IMR-90 (cell line): ENCODE results near the gene AVPR2. TPM values are rescaled to one million over a fixed set of nuclear protein-coding genes. Genes with fewer than 3 reads are reported as not detected.

ENCODE experiments used
- ATAC-seq: fragments of 200-7000 bp; cut with Tn5 transposase; 2 replicates; pipeline ENCODE4 v1.9.1; 2020; ENCODE audit warnings: low read depth, mild to moderate bottlenecking, moderate library complexity
- BruUV-seq: library from RNA; stranded (reverse); fragments of 400-500 nt; replicated peaks from 2 replicates; lab custom pipeline; 2021; lab: Mats Ljungman, UMichigan
- CTCF ChIA-PET: fragments of 300-600 bp; formaldehyde crosslinking; extraction: SDS; loops from one replicate; lab custom pipeline; 2021; ENCODE audit warnings: antibody characterized with exemption; lab: Yijun Ruan, JAX
- POLR2A ChIA-PET: fragments of 300-600 bp; sonication (Branson Sonifier 250); formaldehyde crosslinking; loops from one replicate; lab custom pipeline; 2022; ENCODE audit warnings: antibody characterized with exemption; ENCODE audit not compliant: unreplicated experiment; lab: Charles Lee
- DNase-seq: peaks from one replicate; pipeline ENCODE4 v3.0.0; 2013
- H2AFZ ChIP-seq: replicated peaks from 2 replicates; pipeline ENCODE3; 2013; ENCODE audit warnings: low read length, mild to moderate bottlenecking; ENCODE audit not compliant: poor library complexity
- H2AK5ac ChIP-seq: 2 replicates; pipeline ENCODE4 v1.6.1; 2013; ENCODE audit warnings: low read depth, low read length, inconsistent platforms
- H2AK9ac ChIP-seq: replicated peaks from 2 replicates; pipeline ENCODE3; 2013; ENCODE audit warnings: mild to moderate bottlenecking, low read depth, low read length, moderate library complexity; ENCODE audit not compliant: poor library complexity
- H2BK120ac ChIP-seq: 2 replicates; pipeline ENCODE4 v1.6.1; 2013; ENCODE audit warnings: low read depth, low read length, inconsistent platforms
- H2BK15ac ChIP-seq: 3 replicates; pipeline ENCODE4 v1.6.1; 2013; ENCODE audit warnings: low read depth, low read length, inconsistent platforms
- H2BK20ac ChIP-seq: 2 replicates; pipeline ENCODE4 v1.6.1; 2013; ENCODE audit warnings: low read depth, mild to moderate bottlenecking, inconsistent platforms, low read length, moderate library complexity
- H2BK5ac ChIP-seq: 2 replicates; pipeline ENCODE4 v1.6.1; 2013; ENCODE audit warnings: mild to moderate bottlenecking, low read depth, low read length, inconsistent platforms; ENCODE audit not compliant: poor library complexity, severe bottlenecking
- H3K14ac ChIP-seq: replicated peaks from 2 replicates; pipeline ENCODE4 v1.6.1; 2013; ENCODE audit warnings: low read depth, low read length, inconsistent platforms
- H3K18ac ChIP-seq: 2 replicates; pipeline ENCODE4 v1.6.1; 2013; ENCODE audit warnings: low read depth, low read length, control low read depth
- H3K23ac ChIP-seq: 2 replicates; pipeline ENCODE4 v1.6.1; 2013; ENCODE audit warnings: low read depth, low read length, inconsistent platforms
- H3K27ac ChIP-seq: 2 replicates; pipeline ENCODE4 v1.5.1; 2013; ENCODE audit warnings: mild to moderate bottlenecking, control low read depth, low read length; ENCODE audit not compliant: insufficient read depth
- H3K27me3 ChIP-seq: 2 replicates; pipeline ENCODE4 v1.6.1; 2013; ENCODE audit warnings: low read length; ENCODE audit not compliant: control insufficient read depth, insufficient read depth
- H3K36me3 ChIP-seq: 2 replicates; pipeline ENCODE4 v1.6.1; 2013; ENCODE audit warnings: low read length, mixed read lengths; ENCODE audit not compliant: control insufficient read depth, insufficient read depth
- H3K4ac ChIP-seq: 2 replicates; pipeline ENCODE4 v1.6.1; 2013; ENCODE audit warnings: low read depth, low read length, inconsistent platforms
- H3K4me1 ChIP-seq: 2 replicates; pipeline ENCODE4 v1.6.1; 2013; ENCODE audit warnings: low read length, mixed read lengths; ENCODE audit not compliant: control insufficient read depth, insufficient read depth
- H3K4me2 ChIP-seq: 2 replicates; pipeline ENCODE4 v1.6.1; 2013; ENCODE audit warnings: low read depth, mild to moderate bottlenecking, control low read depth, low read length, moderate library complexity
- H3K4me3 ChIP-seq: 2 replicates; pipeline ENCODE4 v1.5.1; 2013; ENCODE audit warnings: low read depth, mild to moderate bottlenecking, control low read depth, low read length, moderate library complexity; ENCODE audit not compliant: insufficient read depth
- H3K56ac ChIP-seq: 2 replicates; pipeline ENCODE4 v1.6.1; 2013; ENCODE audit warnings: low read length, inconsistent platforms; ENCODE audit not compliant: insufficient read depth; ENCODE audit errors: extremely low read depth
- H3K79me1 ChIP-seq, 2 experiments: 2 replicates each; pipeline ENCODE4 v1.6.1; 2013; ENCODE audit warnings: low read length in 2 of 2, inconsistent platforms in 1 of 2, low read depth in 1 of 2
- H3K9ac ChIP-seq: 2 replicates; pipeline ENCODE4 v1.6.1; 2013; ENCODE audit warnings: low read depth, low read length, control low read depth
- H3K9me1 ChIP-seq: 2 replicates; pipeline ENCODE4 v1.6.1; 2013; ENCODE audit warnings: low read length, inconsistent platforms; ENCODE audit not compliant: insufficient read depth
- H3K9me3 ChIP-seq: 2 replicates; pipeline ENCODE4 v1.6.1; 2013; ENCODE audit warnings: low read length; ENCODE audit not compliant: control insufficient read depth, insufficient read depth
- H4K20me1 ChIP-seq: 2 replicates; pipeline ENCODE4 v1.6.1; 2013; ENCODE audit warnings: low read length, inconsistent platforms; ENCODE audit not compliant: insufficient read depth
- H4K5ac ChIP-seq: 2 replicates; pipeline ENCODE4 v1.6.1; 2013; ENCODE audit warnings: mild to moderate bottlenecking, low read depth, low read length, control low read depth
- H4K8ac ChIP-seq, 2 experiments: 2 replicates each; pipeline ENCODE4 v1.6.1; 2013; ENCODE audit warnings: low read depth in 2 of 2, low read length in 2 of 2, control low read depth in 1 of 2, inconsistent platforms in 1 of 2
- H4K91ac ChIP-seq: 2 replicates; pipeline ENCODE4 v1.6.1; 2013; ENCODE audit warnings: low read depth, low read length, inconsistent platforms; ENCODE audit not compliant: insufficient read depth
- BHLHE40 ChIP-seq: fragments of 150-350 bp; IDR thresholded peaks from 2 replicates; pipeline ENCODE4 v1.6.1; 2016; ENCODE audit warnings: mild to moderate bottlenecking, low read depth, low read length
- CEBPB ChIP-seq: IDR thresholded peaks from 2 replicates; pipeline ENCODE4 v1.6.1; 2012; ENCODE audit warnings: low read depth, low read length, improper control_type of control experiment
- CHD1 ChIP-seq: IDR thresholded peaks from 2 replicates; pipeline ENCODE4 v1.6.1; 2012; ENCODE audit warnings: low read depth, low read length, improper control_type of control experiment
- FOS ChIP-seq: fragments of 150-350 bp; IDR thresholded peaks from 2 replicates; pipeline ENCODE4 v1.6.1; 2016; ENCODE audit warnings: low read depth, low read length
- MAFK ChIP-seq: IDR thresholded peaks from 2 replicates; pipeline ENCODE4 v1.6.1; 2012; ENCODE audit warnings: low read depth, low read length, improper control_type of control experiment
- MAZ ChIP-seq: IDR thresholded peaks from 2 replicates; pipeline ENCODE4 v1.6.1; 2012; ENCODE audit warnings: low read depth, mild to moderate bottlenecking, low read length, improper control_type of control experiment, moderate library complexity, borderline replicate concordance
- MXI1 ChIP-seq: IDR thresholded peaks from 2 replicates; pipeline ENCODE4 v1.6.1; 2012; ENCODE audit warnings: low read depth, mild to moderate bottlenecking, low read length, moderate library complexity, borderline replicate concordance
- NFE2L2 ChIP-seq: fragments of 150-350 bp; IDR thresholded peaks from 2 replicates; pipeline ENCODE4 v1.6.1; 2016; ENCODE audit warnings: low read depth, mild to moderate bottlenecking, low read length
- POLR2A ChIP-seq: IDR thresholded peaks from 2 replicates; pipeline ENCODE4 v1.6.1; 2012; ENCODE audit warnings: mild to moderate bottlenecking, low read depth, low read length
- RAD21 ChIP-seq: IDR thresholded peaks from 2 replicates; pipeline ENCODE4 v1.6.1; 2012; ENCODE audit warnings: low read length, improper control_type of control experiment
- RCOR1 ChIP-seq: IDR thresholded peaks from 2 replicates; pipeline ENCODE4 v1.6.1; 2012; ENCODE audit warnings: mild to moderate bottlenecking, low read length, improper control_type of control experiment; ENCODE audit not compliant: insufficient replicate concordance
- RFX5 ChIP-seq: IDR thresholded peaks from 2 replicates; pipeline ENCODE4 v1.8.0; 2012; ENCODE audit warnings: low read depth, mild to moderate bottlenecking, low read length, moderate library complexity
- SMC3 ChIP-seq: fragments of 150-350 bp; IDR thresholded peaks from 2 replicates; pipeline ENCODE4 v1.6.1; 2016; ENCODE audit warnings: low read depth, mild to moderate bottlenecking, antibody characterized with exemption, low read length, moderate library complexity
- WGBS, 2 experiments: methylation state at CpG; one replicate each; pipeline versions ENCODE4 v1.1.5 to v1.1.7; 2013; ENCODE audit warnings: missing lambda C conversion rate in 2 of 2; ENCODE audit not compliant: insufficient read length in 1 of 2; ENCODE audit errors: extremely low coverage in 2 of 2; 5-methylcytosine and 5-hydroxymethylcytosine counted together
- dilution Hi-C: fragments of 300-500 bp; cut with HindIII; formaldehyde crosslinking; loops from one replicate; pipeline ENCODE4 v1.14.3; 2018; ENCODE audit warnings: low sequenced_read_pairs; ENCODE audit not compliant: unreplicated experiment
- in situ Hi-C: fragments of 300-500 bp; cut with MboI; formaldehyde crosslinking; loops from 3 replicates; pipeline ENCODE4 v1.14.3; 2019; ENCODE audit warnings: low sequenced_read_pairs, inconsistent platforms, mixed read lengths
- intact Hi-C: fragments of 100-400 bp; cut with micrococcal nuclease; formaldehyde crosslinking; loops from 2 replicates; pipeline ENCODE4 v1.10.0; 2022
- polyA plus RNA-seq, 3 experiments: library from polyadenylated mRNA; depleted of rRNA; stranded (reverse); fragments of >200 nt; gene quantifications; 2 replicates each; pipeline ENCODE4 v1.2.3, GENCODE V29; 2012; ENCODE audit warnings: low replicate concordance in 1 of 3
- total RNA-seq: library from RNA; depleted of rRNA; stranded (reverse); fragments of >200 nt; gene quantifications from 2 replicates; pipeline ENCODE4 v1.2.3, GENCODE V29; 2012
- TF ChIP-seq, protein P1 (sequence below): fragments of 150-350 bp; IDR thresholded peaks from 2 replicates; pipeline ENCODE4 v1.6.1; 2016; ENCODE audit warnings: low read depth, mild to moderate bottlenecking, low read length, moderate library complexity, borderline replicate concordance
- TF ChIP-seq, protein P2 (sequence below): fragments of 150-350 bp; IDR thresholded peaks from 2 replicates; pipeline ENCODE4 v1.6.1; 2017; ENCODE audit warnings: mild to moderate bottlenecking, antibody characterized with exemption, low read length, low read depth
- TF ChIP-seq, protein P3 (sequence below): conservative IDR thresholded peaks from 2 replicates; pipeline ENCODE4 v1.5.1; 2012; ENCODE audit warnings: mild to moderate bottlenecking, low read depth, low read length, improper control_type of control experiment

AVPR2 gene
- total and polyA plus RNA-seq, 2 of the 4 experiments (the other 2 are of a cell fraction), result not detected

DNA sequence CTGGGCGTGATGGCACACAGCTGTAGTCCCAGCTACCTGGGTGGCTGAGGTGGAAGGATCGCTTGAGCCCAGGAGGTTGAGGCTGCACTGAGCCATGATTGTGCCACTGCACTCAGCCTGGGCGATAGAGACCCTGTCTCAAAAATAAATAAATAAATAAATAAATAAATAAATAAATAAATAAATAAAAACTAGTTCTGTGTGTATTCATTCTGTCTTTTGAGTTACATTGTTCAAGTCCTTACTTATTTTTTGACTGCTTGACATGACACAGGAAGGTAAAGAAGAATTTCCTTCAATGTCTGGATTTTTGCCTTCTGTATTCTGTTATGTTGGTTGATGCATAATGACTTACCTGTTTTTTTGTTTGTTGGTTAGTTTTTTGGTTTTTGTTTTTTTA lies 32.6 kb downstream of the AVPR2 start:
- Histone ChIP-seq H3K36me3 (peaks cover 4% of the 10 kb centered on the region; the same call in 1 of the 2 replicates), H2AK5ac (no peak overlapping the region), H4K91ac (no peak overlapping the region), H2BK15ac (no peak overlapping the region), H4K8ac (no peak overlapping the region), H2AK9ac (no peak overlapping the region), H2BK120ac (no peak overlapping the region), H3K56ac (no peak overlapping the region), H3K4ac (no peak overlapping the region), H2AFZ (no peak overlapping the region), H3K27me3 (peaks cover 3% of the 10 kb centered on the region; the same call in 1 of the 2 replicates), H3K18ac (no peak overlapping the region), H2BK5ac (no peak overlapping the region), H3K14ac (no peak overlapping the region), H3K4me1 (peaks cover 2% of the 10 kb centered on the region; the same call in 1 of the 2 replicates), H3K27ac (no peak overlapping the region), H3K9me3 (no peaks in the 10 kb centered on the region), H2BK20ac (no peak overlapping the region), H4K20me1 (peaks cover 15% of the 10 kb centered on the region; the same call in 1 of the 2 replicates), H4K5ac (no peak overlapping the region), H3K4me3 (no peak overlapping the region), H3K4me2 (no peak overlapping the region), H3K23ac (no peak overlapping the region), H3K9ac (no peak overlapping the region), H3K9me1 (no peaks in the 10 kb centered on the region), H3K79me1 (peaks cover 4 to 9% of the 10 kb centered on the region in 2 experiments; a peak in 2 of 4 replicates)
- dilution Hi-C loops (no loop called here), intact Hi-C loops (no loop called here), in situ Hi-C loops (no loop called here)
- ChIA-PET CTCF (no interaction called here), POLR2A (no interaction called here)
- ATAC-seq, result no peak
- TF ChIP-seq, protein P1, sequence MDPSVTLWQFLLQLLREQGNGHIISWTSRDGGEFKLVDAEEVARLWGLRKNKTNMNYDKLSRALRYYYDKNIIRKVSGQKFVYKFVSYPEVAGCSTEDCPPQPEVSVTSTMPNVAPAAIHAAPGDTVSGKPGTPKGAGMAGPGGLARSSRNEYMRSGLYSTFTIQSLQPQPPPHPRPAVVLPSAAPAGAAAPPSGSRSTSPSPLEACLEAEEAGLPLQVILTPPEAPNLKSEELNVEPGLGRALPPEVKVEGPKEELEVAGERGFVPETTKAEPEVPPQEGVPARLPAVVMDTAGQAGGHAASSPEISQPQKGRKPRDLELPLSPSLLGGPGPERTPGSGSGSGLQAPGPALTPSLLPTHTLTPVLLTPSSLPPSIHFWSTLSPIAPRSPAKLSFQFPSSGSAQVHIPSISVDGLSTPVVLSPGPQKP, result no peak
- TF ChIP-seq RCOR1, result no peak
- no peak for TF ChIP-seq RAD21
- TF ChIP-seq POLR2A, result no peak
- TF ChIP-seq FOS, result no peak
- no peak for TF ChIP-seq SMC3
- TF ChIP-seq, protein P2, sequence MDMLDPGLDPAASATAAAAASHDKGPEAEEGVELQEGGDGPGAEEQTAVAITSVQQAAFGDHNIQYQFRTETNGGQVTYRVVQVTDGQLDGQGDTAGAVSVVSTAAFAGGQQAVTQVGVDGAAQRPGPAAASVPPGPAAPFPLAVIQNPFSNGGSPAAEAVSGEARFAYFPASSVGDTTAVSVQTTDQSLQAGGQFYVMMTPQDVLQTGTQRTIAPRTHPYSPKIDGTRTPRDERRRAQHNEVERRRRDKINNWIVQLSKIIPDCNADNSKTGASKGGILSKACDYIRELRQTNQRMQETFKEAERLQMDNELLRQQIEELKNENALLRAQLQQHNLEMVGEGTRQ, result no peak
- no peak for TF ChIP-seq MXI1
- TF ChIP-seq MAFK, result no peak
- no peak for TF ChIP-seq NFE2L2
- no peak for TF ChIP-seq CHD1
- no peak for TF ChIP-seq RFX5
- TF ChIP-seq CEBPB, result no peak
- no peak for TF ChIP-seq BHLHE40
- TF ChIP-seq, protein P3, sequence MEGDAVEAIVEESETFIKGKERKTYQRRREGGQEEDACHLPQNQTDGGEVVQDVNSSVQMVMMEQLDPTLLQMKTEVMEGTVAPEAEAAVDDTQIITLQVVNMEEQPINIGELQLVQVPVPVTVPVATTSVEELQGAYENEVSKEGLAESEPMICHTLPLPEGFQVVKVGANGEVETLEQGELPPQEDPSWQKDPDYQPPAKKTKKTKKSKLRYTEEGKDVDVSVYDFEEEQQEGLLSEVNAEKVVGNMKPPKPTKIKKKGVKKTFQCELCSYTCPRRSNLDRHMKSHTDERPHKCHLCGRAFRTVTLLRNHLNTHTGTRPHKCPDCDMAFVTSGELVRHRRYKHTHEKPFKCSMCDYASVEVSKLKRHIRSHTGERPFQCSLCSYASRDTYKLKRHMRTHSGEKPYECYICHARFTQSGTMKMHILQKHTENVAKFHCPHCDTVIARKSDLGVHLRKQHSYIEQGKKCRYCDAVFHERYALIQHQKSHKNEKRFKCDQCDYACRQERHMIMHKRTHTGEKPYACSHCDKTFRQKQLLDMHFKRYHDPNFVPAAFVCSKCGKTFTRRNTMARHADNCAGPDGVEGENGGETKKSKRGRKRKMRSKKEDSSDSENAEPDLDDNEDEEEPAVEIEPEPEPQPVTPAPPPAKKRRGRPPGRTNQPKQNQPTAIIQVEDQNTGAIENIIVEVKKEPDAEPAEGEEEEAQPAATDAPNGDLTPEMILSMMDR, result no peak
- no peak for TF ChIP-seq MAZ
- DNase-seq, result no peak
- no CpG with 5 or more reads among the region's 3 CpGs for WGBS, 2 experiments
- BruUV-seq, result no TSS peak
